SK-N-SH (cell line): ENCODE results near the gene TYW3. TPM values are rescaled to one million over a fixed set of nuclear protein-coding genes. Genes with fewer than 3 reads are reported as not detected.

ENCODE experiments used
- CTCF ChIA-PET: fragments of 300-600, 350-600 bp; formaldehyde crosslinking; extraction: SDS; loops from one replicate; lab custom pipeline; 2021; lab: Yijun Ruan, JAX
- POLR2A ChIA-PET: fragments of 350-600 bp; sonication (Branson Sonifier 250); formaldehyde crosslinking; extraction: SDS; loops from one replicate; lab custom pipeline; 2020; ENCODE audit warnings: antibody characterized with exemption, inconsistent platforms; lab: Yijun Ruan, JAX
- DNase-seq: peaks from one replicate; pipeline ENCODE4 v3.0.0; 2012
- H2AFZ ChIP-seq: fragments of 200-600 bp; sonication (generic); 2 replicates; pipeline ENCODE4 v1.8.1; 2016; ENCODE audit warnings: antibody characterized with exemption, mild to moderate bottlenecking, low read depth
- H3F3A ChIP-seq: fragments of 200-600 bp; sonication (generic); replicated peaks from 2 replicates; pipeline ENCODE3; 2016; ENCODE audit warnings: antibody characterized with exemption, mild to moderate bottlenecking; ENCODE audit not compliant: insufficient read depth
- H3K27ac ChIP-seq, 2 experiments: fragments of 200-500 bp in 1 of 2; fragments of 200-600 bp in 1 of 2; sonication (Bioruptor generic) in 1 of 2; sonication (generic), shearing (Covaris generic) in 1 of 2; 2 replicates each; pipeline versions ENCODE4 v1.5.1 to v1.6.1; 2014 to 2016; ENCODE audit warnings: low read depth in 2 of 2, inconsistent platforms in 1 of 2, low read length in 1 of 2, mild to moderate bottlenecking in 1 of 2, mixed read lengths in 1 of 2
- H3K27me3 ChIP-seq: fragments of 200-600 bp; sonication (generic), shearing (Covaris generic); 2 replicates; pipeline ENCODE4 v1.6.1; 2016; ENCODE audit warnings: mixed run types; ENCODE audit not compliant: insufficient read depth
- H3K36me3 ChIP-seq, 2 experiments: fragments of 200-500 bp in 1 of 2; fragments of 200-600 bp in 1 of 2; sonication (Bioruptor generic) in 1 of 2; sonication (generic) in 1 of 2; replicated peaks in 1 of 2; 2 replicates each; pipeline versions ENCODE3 to v1.5.1; 2014 to 2016; ENCODE audit warnings: low read length in 1 of 2, mild to moderate bottlenecking in 1 of 2; ENCODE audit not compliant: insufficient read depth in 2 of 2, control insufficient read depth in 1 of 2
- H3K4me1 ChIP-seq, 2 experiments: fragments of 200-500 bp in 1 of 2; fragments of 200-600 bp in 1 of 2; sonication (Bioruptor generic) in 1 of 2; sonication (generic), shearing (Covaris generic) in 1 of 2; 2 replicates each; pipeline versions ENCODE4 v1.5.1 to v1.6.1; 2014 to 2016; ENCODE audit warnings: low read depth in 1 of 2, low read length in 1 of 2, mixed run types in 1 of 2; ENCODE audit not compliant: insufficient read depth in 2 of 2, control insufficient read depth in 1 of 2
- H3K4me2 ChIP-seq: fragments of 200-600 bp; sonication (generic), shearing (Covaris generic); 2 replicates; pipeline ENCODE4 v1.6.1; 2017; ENCODE audit warnings: mixed run types
- H3K4me3 ChIP-seq, 2 experiments: fragments of 200-500 bp in 1 of 2; fragments of 200-600 bp in 1 of 2; sonication (Bioruptor generic) in 1 of 2; sonication (generic), shearing (Covaris generic) in 1 of 2; 2 replicates each; pipeline versions ENCODE4 v1.5.1 to v1.8.1; 2014 to 2016; ENCODE audit warnings: low read depth in 2 of 2, inconsistent platforms in 1 of 2, low read length in 1 of 2, mild to moderate bottlenecking in 1 of 2, mixed read lengths in 1 of 2, moderate library complexity in 1 of 2
- H3K79me2 ChIP-seq: fragments of 200-600 bp; sonication (generic); 2 replicates; pipeline ENCODE4 v1.8.1; 2017; ENCODE audit warnings: mild to moderate bottlenecking; ENCODE audit not compliant: insufficient read depth
- H3K9ac ChIP-seq: fragments of 200-600 bp; sonication (generic); 2 replicates; pipeline ENCODE4 v1.6.1; 2017; ENCODE audit warnings: mixed run types
- H3K9me2 ChIP-seq: fragments of 200-600 bp; sonication (generic); 2 replicates; pipeline ENCODE4 v1.6.1; 2017; ENCODE audit warnings: mixed run types
- H3K9me3 ChIP-seq: fragments of 200-600 bp; sonication (generic); 2 replicates; pipeline ENCODE4 v1.6.1; 2017; ENCODE audit warnings: mixed run types, mild to moderate bottlenecking, moderate library complexity
- H4K20me1 ChIP-seq: fragments of 200-600 bp; sonication (generic); 2 replicates; pipeline ENCODE4 v1.6.1; 2017; ENCODE audit warnings: mild to moderate bottlenecking, mixed run types; ENCODE audit not compliant: insufficient read depth
- CHD2 ChIP-seq: fragments of 150-350 bp; IDR thresholded peaks from 2 replicates; pipeline ENCODE4 v1.6.1; 2018; ENCODE audit warnings: low read length; ENCODE audit not compliant: partially characterized antibody
- ELF1 ChIP-seq: IDR thresholded peaks from 2 replicates; pipeline ENCODE4 v1.4.0; 2012
- FOXJ3 ChIP-seq: sonication (generic); formaldehyde crosslinking; IDR thresholded peaks from 2 replicates; pipeline ENCODE4 v1.5.1; 2020; ENCODE audit warnings: mild to moderate bottlenecking, missing genetic modification reagents
- GABPA ChIP-seq: IDR thresholded peaks from 2 replicates; pipeline ENCODE4 v1.4.0; 2012; ENCODE audit warnings: low read depth, mild to moderate bottlenecking
- JUND ChIP-seq: IDR thresholded peaks from 2 replicates; pipeline ENCODE4 v1.4.0; 2012
- MEF2A ChIP-seq: IDR thresholded peaks from 2 replicates; pipeline ENCODE4 v1.4.0; 2012; ENCODE audit warnings: low read depth, borderline replicate concordance
- MXI1 ChIP-seq: IDR thresholded peaks from 2 replicates; pipeline ENCODE4 v1.6.1; 2012; ENCODE audit warnings: mild to moderate bottlenecking, low read depth, low read length, improper control_type of control experiment
- NFIC ChIP-seq: IDR thresholded peaks from 2 replicates; pipeline ENCODE4 v1.4.0; 2012; ENCODE audit warnings: borderline replicate concordance
- NRF1 ChIP-seq: IDR thresholded peaks from 2 replicates; pipeline ENCODE4 v1.6.1; 2012; ENCODE audit warnings: low read depth, mild to moderate bottlenecking, low read length
- RAD21 ChIP-seq: IDR thresholded peaks from 2 replicates; pipeline ENCODE4 v1.6.1; 2012; ENCODE audit warnings: mild to moderate bottlenecking, low read length
- RCOR1 ChIP-seq: fragments of 150-350 bp; IDR thresholded peaks from 2 replicates; pipeline ENCODE4 v1.6.1; 2017; ENCODE audit warnings: antibody characterized with exemption, low read length
- RFX5 ChIP-seq: IDR thresholded peaks from 2 replicates; pipeline ENCODE4 v1.6.1; 2012; ENCODE audit warnings: mild to moderate bottlenecking, improper control_type of control experiment, low read length
- RXRA ChIP-seq: IDR thresholded peaks from 2 replicates; pipeline ENCODE4 v1.4.0; 2012; ENCODE audit warnings: low read depth, mild to moderate bottlenecking, borderline replicate concordance
- SIN3A ChIP-seq: IDR thresholded peaks from 2 replicates; pipeline ENCODE4 v1.6.1; 2012; ENCODE audit warnings: low read depth, mild to moderate bottlenecking, low read length, moderate library complexity, borderline replicate concordance
- TCF12 ChIP-seq: IDR thresholded peaks from 2 replicates; pipeline ENCODE4 v1.4.0; 2012
- USF1 ChIP-seq: IDR thresholded peaks from 2 replicates; pipeline ENCODE4 v1.4.0; 2012; ENCODE audit warnings: low read depth, borderline replicate concordance
- YY1 ChIP-seq: IDR thresholded peaks from 2 replicates; pipeline ENCODE4 v1.4.0; 2012; ENCODE audit warnings: low read depth, mild to moderate bottlenecking
- WGBS: methylation state at CpG from one replicate; pipeline ENCODE4 v1.1.6; 2017; ENCODE audit warnings: low lambda C conversion rate; 5-methylcytosine and 5-hydroxymethylcytosine counted together
- polyA plus RNA-seq, 3 experiments: library from polyadenylated mRNA; depleted of rRNA; stranded (reverse); fragments of >200 nt; gene quantifications; 2 replicates each; pipeline ENCODE4 v1.2.3, GENCODE V29; 2012
- TF ChIP-seq, protein P1 (sequence below): fragments of 150-350 bp; IDR thresholded peaks from 2 replicates; pipeline ENCODE4 v1.6.1; 2016; ENCODE audit warnings: mild to moderate bottlenecking, low read depth, low read length
- TF ChIP-seq, protein P2 (sequence below): IDR thresholded peaks from 2 replicates; pipeline ENCODE4 v1.4.0; 2012; ENCODE audit warnings: low read depth

The TYW3 gene
- polyA plus RNA-seq, 1 of the 3 experiments (the other 2 are of a cell fraction), result 9.2 TPM

GRCh38 chr1:74690909-74691308 lies 42.0 kb upstream of the TYW3 start:
- no peak overlapping the region for H3K9ac ChIP-seq
- TF ChIP-seq SIN3A (no peak), RAD21 (no peak), USF1 (no peak), CHD2 (no peak), RFX5 (no peak), YY1 (no peak), FOXJ3 (CRISPR knock-in tag) (no peak), GABPA (no peak), NRF1 (no peak), NFIC (no peak), ELF1 (no peak), JUND (no peak)
- TF ChIP-seq, protein P1, sequence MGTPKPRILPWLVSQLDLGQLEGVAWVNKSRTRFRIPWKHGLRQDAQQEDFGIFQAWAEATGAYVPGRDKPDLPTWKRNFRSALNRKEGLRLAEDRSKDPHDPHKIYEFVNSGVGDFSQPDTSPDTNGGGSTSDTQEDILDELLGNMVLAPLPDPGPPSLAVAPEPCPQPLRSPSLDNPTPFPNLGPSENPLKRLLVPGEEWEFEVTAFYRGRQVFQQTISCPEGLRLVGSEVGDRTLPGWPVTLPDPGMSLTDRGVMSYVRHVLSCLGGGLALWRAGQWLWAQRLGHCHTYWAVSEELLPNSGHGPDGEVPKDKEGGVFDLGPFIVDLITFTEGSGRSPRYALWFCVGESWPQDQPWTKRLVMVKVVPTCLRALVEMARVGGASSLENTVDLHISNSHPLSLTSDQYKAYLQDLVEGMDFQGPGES, result no peak
- TF ChIP-seq, protein P2, sequence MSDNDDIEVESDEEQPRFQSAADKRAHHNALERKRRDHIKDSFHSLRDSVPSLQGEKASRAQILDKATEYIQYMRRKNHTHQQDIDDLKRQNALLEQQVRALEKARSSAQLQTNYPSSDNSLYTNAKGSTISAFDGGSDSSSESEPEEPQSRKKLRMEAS, result no peak
- H3K4me1 ChIP-seq, result no peaks in the 10 kb centered on the region; a peak in 2 of 4 replicates
- no peaks in the 10 kb centered on the region for H3K27me3 ChIP-seq
- POLR2A ChIA-PET, result no interaction called here
- H2AFZ ChIP-seq, result no peak overlapping the region
- DNase-seq, result no peak
- H3F3A ChIP-seq, result no peaks in the 10 kb centered on the region
- no peaks in the 10 kb centered on the region for H4K20me1 ChIP-seq
- CTCF ChIA-PET, result interaction anchor here (1.3 to 5.8 kb wide), 8 partner anchors 11 to 1017 kb away, joined by 3 to 55 read pairs (median 14); partner anchors contain the start of genes CRYZ and TYW3
- no peak overlapping the region for H3K4me2 ChIP-seq
- H3K4me3 ChIP-seq, result no peak overlapping the region
- no peaks in the 10 kb centered on the region for H3K36me3 ChIP-seq
- no peaks in the 10 kb centered on the region for H3K79me2 ChIP-seq
- WGBS, result 79% methylated on average over 4 of the region's 4 CpGs
- no peaks in the 10 kb centered on the region for H3K9me3 ChIP-seq
- H3K9me2 ChIP-seq, result no peaks in the 10 kb centered on the region
- H3K27ac ChIP-seq, result no peak overlapping the region

- Histone ChIP-seq H2AFZ (no peak overlapping the region), H3K79me2 (no peaks in the 10 kb centered on the region), H3K9me2 (no peaks in the 10 kb centered on the region), H3K36me3 (no peaks in the 10 kb centered on the region), H3K4me2 (no peak overlapping the region), H3K4me1 (no peaks in the 10 kb centered on the region; a peak in 1 of 4 replicates), H3K9ac (no peak overlapping the region), H3K4me3 (no peak overlapping the region), H3K27ac (no peak overlapping the region), H3K27me3 (no peaks in the 10 kb centered on the region), H4K20me1 (no peaks in the 10 kb centered on the region), H3K9me3 (no peaks in the 10 kb centered on the region), H3F3A (no peaks in the 10 kb centered on the region)
- DNase-seq, result no peak
- CTCF ChIA-PET, result interaction anchor here (0.8 to 5.8 kb wide), 2 partner anchors 189 to 224 kb away, joined by 3 to 55 read pairs; no protein-coding TSS in a partner anchor
- POLR2A ChIA-PET, result no interaction called here
- WGBS, result 54% methylated on average over 2 of the region's 2 CpGs
- no peak for TF ChIP-seq NFIC
- no peak for TF ChIP-seq CHD2
- TF ChIP-seq, protein P2, result no peak
- no peak for TF ChIP-seq RCOR1
- TF ChIP-seq TCF12, result peak; percentile 37; the same call in 1 of the 2 replicates
- no peak for TF ChIP-seq RXRA
- TF ChIP-seq MEF2A, result no peak
- no peak for TF ChIP-seq MXI1
Observed at GRCh38 chr1:74693473-74693872, 39.5 kb upstream of the TYW3 start.
